ENCODE measurements around the gene KDM1B.
"Not testable (repeated sequence)": the region's sequence is repeated elsewhere in the genome, so short reads cannot be mapped to it uniquely, and the experiment has no call there.

DNA sequence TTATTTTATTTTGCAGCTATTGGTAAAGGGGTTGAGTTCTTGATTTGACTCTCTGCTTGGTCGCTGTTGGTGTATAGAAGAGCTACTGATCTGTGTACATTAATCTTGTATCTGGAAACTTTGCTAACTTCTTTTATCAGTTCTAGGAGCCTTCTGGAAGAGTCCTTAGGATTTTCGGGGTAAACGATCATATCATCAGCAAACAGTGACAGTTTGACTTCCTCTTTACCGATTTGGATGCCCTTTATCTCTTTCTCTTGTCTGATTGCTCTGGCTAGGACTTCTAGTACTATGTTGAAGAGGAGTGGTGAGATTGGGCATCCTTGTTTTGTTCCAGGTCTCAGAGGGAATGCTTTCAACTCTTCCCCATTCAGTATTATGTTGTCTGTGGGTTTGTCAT lies 21.0 kb downstream of the KDM1B start:
- TF ChIP-seq POLR2AphosphoS5 (IDR thresholded peaks at IDR 0.05; ENCODE audit: low read depth); EZH2phosphoT487 (IDR thresholded peaks at IDR 0.05; ENCODE audit: unreplicated experiment); CREB1 (CRISPR knock-in tag; IDR thresholded peaks at IDR 0.05; ENCODE audit: low read depth); ZNF114 (CRISPR knock-in tag; IDR thresholded peaks at IDR 0.05); NANOG (IDR thresholded peaks at IDR 0.05; ENCODE audit: borderline replicate concordance): not testable (repeated sequence)
- TF ChIP-seq, protein P1, sequence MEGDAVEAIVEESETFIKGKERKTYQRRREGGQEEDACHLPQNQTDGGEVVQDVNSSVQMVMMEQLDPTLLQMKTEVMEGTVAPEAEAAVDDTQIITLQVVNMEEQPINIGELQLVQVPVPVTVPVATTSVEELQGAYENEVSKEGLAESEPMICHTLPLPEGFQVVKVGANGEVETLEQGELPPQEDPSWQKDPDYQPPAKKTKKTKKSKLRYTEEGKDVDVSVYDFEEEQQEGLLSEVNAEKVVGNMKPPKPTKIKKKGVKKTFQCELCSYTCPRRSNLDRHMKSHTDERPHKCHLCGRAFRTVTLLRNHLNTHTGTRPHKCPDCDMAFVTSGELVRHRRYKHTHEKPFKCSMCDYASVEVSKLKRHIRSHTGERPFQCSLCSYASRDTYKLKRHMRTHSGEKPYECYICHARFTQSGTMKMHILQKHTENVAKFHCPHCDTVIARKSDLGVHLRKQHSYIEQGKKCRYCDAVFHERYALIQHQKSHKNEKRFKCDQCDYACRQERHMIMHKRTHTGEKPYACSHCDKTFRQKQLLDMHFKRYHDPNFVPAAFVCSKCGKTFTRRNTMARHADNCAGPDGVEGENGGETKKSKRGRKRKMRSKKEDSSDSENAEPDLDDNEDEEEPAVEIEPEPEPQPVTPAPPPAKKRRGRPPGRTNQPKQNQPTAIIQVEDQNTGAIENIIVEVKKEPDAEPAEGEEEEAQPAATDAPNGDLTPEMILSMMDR (conservative IDR thresholded peaks at IDR 0.05; ENCODE audit: low read depth in 2 of 2): not testable (repeated sequence)
- TF ChIP-seq, protein P2, sequence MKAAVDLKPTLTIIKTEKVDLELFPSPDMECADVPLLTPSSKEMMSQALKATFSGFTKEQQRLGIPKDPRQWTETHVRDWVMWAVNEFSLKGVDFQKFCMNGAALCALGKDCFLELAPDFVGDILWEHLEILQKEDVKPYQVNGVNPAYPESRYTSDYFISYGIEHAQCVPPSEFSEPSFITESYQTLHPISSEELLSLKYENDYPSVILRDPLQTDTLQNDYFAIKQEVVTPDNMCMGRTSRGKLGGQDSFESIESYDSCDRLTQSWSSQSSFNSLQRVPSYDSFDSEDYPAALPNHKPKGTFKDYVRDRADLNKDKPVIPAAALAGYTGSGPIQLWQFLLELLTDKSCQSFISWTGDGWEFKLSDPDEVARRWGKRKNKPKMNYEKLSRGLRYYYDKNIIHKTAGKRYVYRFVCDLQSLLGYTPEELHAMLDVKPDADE (IDR thresholded peaks at IDR 0.05): not testable (repeated sequence)
- TF ChIP-seq, protein P3, sequence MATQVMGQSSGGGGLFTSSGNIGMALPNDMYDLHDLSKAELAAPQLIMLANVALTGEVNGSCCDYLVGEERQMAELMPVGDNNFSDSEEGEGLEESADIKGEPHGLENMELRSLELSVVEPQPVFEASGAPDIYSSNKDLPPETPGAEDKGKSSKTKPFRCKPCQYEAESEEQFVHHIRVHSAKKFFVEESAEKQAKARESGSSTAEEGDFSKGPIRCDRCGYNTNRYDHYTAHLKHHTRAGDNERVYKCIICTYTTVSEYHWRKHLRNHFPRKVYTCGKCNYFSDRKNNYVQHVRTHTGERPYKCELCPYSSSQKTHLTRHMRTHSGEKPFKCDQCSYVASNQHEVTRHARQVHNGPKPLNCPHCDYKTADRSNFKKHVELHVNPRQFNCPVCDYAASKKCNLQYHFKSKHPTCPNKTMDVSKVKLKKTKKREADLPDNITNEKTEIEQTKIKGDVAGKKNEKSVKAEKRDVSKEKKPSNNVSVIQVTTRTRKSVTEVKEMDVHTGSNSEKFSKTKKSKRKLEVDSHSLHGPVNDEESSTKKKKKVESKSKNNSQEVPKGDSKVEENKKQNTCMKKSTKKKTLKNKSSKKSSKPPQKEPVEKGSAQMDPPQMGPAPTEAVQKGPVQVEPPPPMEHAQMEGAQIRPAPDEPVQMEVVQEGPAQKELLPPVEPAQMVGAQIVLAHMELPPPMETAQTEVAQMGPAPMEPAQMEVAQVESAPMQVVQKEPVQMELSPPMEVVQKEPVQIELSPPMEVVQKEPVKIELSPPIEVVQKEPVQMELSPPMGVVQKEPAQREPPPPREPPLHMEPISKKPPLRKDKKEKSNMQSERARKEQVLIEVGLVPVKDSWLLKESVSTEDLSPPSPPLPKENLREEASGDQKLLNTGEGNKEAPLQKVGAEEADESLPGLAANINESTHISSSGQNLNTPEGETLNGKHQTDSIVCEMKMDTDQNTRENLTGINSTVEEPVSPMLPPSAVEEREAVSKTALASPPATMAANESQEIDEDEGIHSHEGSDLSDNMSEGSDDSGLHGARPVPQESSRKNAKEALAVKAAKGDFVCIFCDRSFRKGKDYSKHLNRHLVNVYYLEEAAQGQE (IDR thresholded peaks at IDR 0.05; ENCODE audit: unreplicated experiment): not testable (repeated sequence)

Data from GM23338 (cell line).